Fibroblast of upper back skin (primary cell): ENCODE measurements around the gene CNP.
"Not testable (repeated sequence)": the region's sequence is repeated elsewhere in the genome, so short reads cannot be mapped to it uniquely, and the experiment has no call there.

ENCODE experiments used
- DNase-seq: peaks from one replicate; pipeline ENCODE4 v3.0.0-alpha.2; 2013

CNP gene

DNA sequence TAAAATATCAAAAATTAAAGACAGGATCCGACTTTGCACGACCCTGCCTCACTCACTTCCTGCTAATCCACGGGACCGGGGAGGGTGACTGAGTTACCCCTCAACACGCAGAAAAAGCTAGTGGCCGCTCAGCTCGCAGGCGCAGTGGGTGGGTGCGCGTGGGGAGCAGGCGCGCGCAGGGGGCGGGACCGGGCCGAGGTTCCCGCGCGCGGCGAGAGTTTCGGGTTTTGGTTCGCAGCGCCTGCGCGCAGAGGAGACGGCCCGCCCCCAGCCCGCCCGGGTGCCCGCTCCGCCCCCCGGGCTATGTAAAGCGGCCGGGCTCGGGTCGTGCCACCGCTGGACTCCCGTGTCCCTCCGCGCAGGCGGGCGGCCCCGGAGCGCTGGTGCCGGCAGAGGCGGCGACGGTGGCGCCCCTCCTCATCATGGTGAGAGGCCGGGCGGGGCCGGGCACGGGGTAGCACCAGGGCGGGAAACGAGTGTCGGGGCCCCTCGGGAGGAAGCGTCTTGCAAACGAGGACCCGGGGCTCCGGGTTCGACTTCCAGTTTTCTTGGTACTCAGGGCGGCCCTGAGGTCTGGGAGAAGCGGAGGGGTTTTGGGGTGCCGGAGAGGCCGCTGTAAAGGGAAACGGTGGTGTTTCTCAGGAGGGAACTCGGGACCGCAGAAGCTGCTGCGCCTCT lies at the start of gene CNP:
Gene CNP, plus strand, starts transcription at position 333 of the 678 bp plus-strand sequence. Its CDS starts 90 bp downstream, at position 423.
- peak; percentile 87 for DNase-seq

DNA sequence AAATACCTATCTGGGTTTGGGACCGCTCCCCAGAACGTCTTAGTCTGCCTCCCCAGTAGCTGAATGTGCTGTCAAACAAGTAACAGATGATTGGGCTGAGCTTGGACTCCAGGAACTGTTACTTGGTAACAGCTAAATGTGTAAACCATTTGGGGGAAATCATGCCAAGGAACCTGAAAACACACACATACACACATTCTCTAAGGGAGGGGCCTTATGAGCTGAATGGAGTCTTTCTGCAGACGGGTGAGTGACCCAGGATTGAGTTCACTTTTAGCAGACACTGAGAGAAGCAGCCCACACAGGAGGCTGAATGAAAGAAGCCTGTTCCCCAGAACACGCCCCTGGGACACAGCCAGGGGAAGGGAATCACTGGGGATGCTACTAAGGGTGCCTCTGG lies 49.4 kb upstream of the CNP start:
- peak; percentile 63 for DNase-seq

DNA sequence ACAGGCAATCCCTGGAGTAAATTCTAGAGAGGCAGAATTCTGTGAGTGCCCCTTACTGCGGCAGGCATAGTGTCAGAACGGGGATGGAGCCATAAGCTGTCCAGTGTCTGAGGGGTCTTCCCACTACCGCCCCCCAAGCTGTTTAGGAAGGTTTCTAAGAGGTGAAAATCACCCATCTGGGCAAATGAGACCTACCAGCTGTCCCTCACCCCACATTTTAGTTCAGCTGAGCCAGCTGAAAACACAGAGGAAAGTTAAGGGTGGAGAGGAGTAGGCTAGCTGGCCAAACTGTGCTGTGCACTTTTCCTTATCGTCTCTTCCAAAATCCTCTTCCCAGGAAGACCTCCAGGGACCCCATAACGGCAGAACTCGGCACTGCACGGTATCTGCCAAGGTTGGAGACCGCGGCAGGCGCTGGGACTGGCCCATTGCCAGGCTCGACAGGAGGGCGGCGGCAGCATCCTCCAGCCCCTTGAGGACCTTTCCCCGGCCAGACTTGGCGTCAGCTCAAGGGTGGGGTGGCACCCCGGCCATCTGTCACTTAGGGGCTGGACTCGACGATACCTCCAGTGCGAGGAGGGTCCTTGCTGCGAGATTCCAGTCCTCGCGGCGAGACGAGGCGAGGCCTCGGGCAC lies 48.8 kb upstream of the CNP start:
- peak; percentile 43 for DNase-seq

DNA sequence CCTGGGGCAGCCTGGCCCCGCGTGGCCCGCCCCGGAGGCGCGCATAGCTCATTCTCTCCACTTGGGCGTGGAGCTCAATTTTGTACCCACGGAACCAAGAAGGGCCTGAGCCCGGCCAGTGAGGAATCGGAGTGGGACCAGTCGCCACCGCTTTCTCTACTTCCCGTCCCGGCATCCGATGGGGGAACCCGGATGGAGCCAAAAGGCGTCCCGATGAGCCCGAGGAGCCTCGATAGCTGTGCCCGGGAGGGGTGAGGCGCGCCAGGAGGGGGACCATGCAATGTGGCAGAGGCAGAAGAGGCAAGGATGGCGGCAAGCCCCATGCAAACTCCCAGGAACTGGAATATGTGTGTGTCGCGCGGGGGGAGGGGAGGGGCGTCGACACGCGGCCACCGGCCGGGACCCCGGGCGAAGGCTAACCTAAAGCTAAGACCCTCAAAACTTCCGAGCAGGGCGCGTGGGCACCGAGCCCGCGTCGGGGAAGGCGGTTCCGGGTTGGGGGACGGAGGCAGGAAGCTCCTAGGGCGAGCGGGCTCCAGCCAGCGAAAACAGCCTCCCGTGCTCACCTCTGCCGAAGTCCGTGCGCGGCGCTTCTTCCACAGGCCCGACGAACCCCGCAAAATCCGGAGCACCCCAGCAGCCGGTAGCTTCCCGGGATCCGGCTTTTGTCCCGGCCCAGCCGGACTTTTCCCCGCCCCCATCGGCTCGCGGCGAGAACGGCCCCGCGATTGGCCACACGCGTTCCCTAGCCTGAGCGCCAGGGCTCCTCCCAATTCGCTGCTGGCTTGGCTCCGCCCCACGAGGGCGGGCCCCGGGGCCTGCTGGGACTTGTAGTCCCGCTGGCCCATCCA lies 48.1 kb upstream of the CNP start, which contains the start of gene ACLY:
Gene ACLY, minus strand, starts transcription at position 638 of the 851 bp plus-strand sequence. CDS start 5,078 bp downstream, outside the sequence.
- peak; percentile 97 for DNase-seq

DNA sequence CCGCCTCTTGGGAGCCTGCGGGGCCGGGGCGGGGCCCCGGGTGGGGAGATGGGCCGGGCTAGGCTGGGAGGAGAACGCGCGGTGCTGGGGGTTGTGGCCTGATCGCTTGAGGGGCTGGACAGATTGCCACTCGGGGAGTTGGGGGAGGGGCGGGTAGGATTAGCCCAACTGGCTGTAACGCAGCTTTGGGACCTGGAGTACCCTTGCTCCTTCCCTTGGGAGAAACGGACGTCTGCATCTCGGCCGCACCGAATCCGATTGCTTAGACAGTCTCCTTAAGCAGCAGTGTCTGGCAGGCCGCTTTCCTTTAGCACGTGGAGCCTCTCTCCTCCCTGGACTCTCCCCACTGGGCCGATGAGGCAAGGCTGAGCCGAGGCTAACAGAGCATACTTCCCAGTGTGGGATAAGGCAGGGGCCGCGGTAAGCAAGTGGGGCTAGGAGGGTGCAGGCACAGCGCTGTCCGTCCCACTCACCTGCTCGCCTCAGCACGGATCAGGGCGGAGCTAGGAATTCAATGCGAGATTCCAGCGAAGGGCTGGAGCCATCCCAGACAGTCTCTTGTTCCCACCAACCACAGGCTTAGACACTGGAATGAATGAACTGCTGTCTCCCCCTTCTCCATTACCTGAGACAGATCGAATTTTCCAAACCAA lies 47.3 kb upstream of the CNP start:
- DNase-seq = no peak

DNA sequence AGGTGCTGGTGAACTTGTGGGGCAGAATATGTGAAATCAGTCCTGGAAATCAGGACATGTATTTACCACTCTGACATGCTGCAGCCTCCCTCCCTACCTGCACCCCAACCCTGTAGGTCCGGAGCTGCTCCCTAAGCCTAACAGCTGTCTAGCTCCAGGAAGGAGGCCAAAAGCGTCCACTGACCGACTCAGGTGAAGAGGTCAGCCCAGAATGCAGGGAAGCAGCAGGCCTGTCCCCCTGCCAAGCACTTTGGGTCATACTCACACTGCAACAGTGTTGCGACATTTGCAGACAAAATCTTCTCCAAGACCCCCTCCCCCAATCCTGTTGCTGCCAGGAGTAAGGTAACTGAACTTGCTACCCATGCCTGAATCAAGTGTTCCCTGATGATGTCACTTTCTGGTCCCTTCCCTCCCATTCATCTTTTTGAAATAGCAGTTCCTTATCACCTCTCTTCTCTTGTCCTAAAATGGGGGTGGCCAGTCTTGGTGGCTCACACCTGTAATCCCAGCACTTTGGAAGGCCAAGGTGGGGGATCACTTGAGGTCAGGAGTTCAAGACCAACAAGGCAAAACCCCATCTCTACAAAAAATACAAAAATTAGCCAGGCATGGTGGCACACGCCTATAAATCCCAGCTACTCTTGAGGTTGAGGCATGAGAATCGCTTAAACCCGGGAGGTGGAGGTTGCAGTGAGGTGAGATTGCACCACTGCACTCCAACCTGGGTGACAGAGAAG lies 46.6 kb upstream of the CNP start:
- peak; percentile 48 for DNase-seq

DNA sequence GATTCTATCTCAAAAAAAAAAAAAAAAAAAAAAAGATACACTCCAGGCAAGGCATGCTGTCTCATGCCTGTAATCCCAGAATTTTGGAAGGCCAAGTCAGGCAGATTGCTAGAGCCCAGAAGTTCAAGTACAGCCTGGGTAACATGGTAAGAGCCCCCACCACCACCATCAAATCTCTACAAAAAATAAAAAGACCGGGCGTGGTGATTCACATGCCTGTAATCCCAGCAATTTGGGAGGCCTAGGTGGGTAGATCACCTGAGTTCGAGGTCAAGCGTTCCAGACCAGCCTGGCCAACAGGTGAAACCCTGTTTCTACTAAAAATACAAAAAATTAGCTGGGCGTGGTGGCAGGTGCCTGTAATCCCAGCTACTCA lies 46.0 kb upstream of the CNP start:
- no peak for DNase-seq

DNA sequence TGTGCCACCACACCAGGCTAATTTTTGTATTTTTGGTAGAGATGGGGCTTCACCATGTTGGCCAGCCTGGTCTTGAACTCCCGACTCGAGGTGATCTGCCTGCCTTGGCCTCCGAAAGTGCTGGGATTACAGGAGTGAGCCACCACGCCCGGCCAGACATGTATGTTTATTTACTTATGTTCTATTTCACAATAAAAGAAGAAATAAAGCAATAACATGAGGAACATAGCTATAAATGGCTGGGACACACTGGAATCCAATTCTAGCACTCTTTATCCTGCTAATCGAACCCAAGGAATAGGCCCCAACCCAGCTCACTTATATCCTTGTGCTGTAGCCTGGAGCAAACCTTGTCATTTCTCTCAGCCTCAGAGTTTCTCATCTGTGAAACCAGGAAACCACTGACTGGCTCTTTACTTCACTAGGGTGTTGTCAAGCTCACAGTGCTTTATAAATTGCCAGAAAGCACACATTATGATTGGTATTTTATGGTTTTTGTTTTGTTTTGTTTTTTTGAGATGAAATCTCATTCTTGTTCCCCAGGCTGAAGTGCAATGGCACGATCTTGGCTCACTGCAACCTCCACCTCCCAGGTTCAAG lies 40.5 kb upstream of the CNP start:
- no peak for DNase-seq

DNA sequence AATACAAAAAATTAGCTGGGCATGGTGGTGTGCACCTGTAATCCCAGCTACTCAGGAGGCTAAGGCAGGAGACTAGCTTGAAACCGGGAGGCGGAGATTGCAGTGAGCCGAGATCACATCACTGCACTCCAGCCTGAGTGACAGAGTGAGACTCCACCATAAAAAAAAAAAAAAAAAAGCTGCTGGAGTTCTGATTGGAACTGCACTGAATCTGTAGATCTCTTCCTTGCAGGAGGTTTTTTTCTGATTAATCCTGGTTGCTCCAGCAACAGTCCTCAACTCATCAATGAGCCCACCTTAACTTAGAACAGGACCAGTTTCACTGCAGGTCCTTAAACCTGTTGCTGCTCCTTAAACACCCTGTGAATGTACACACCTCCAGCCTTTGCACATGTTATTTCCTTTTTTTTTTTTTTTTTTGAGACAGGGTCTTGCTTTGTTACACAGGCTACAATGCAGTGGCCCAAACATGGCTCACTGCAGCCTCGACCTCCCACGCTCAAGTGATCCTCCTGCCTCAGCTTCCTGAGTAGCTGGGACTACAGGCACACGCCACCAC lies 37.8 kb upstream of the CNP start:
- no peak for DNase-seq

DNA sequence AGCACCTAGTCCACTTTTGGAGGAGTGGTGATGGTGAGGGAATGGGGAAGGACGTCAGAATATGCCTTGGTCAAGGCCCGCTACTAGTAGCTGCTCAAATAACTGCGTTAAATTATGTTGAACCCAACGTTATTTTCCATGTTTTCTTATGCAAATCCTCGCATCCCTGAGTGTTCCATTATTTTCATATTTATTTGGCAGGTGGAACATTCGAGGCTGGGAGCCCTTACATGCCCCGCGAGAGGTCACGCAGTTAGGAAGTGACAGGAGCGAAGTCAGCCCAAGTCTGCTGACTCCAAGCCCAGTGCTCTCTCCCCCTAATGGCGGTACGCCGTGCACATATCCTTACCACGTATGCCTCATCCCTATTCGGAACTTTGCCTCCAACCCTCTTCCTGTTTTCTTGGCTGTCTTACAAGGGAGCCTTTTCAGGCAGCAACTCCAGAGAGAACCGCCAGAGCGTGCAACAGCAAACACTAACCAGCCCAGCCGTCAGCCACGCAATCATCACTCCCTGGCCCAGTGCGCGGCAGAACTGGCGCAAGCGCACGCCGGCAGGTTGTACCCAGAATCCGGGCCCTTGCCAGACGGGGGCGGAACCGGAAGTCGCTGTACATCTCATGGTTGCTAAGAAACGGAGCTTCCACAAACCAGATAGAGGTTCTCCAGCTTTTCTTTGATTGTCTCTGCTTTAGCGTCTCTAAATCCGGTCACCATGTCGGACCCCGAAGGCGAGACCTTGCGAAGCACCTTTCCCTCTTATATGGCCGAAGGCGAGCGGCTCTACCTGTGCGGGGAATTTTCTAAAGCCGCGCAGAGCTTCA lies 36.4 kb upstream of the CNP start, which contains the start of gene ODAD4:
Gene ODAD4, plus strand, starts transcription at position 609 of the 824 bp plus-strand sequence. Its CDS starts 107 bp downstream, at position 716.
- peak; percentile 98 for DNase-seq

DNA sequence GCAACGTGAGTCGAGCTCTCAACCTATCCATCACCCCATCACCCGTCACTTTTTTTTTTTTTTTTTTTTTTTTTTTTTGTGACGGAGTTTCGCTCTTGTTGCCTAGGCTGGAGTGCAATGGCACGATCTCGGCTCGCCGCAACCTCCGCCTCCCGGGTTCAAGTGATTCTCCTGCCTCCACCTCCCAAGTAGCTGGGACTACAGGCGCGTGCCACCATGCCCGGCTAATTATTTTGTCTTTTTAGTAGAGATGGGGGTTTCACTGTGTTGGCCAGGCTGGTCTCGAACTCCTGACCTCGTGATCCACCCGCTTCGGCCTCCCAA lies 35.8 kb upstream of the CNP start:
- not testable (repeated sequence) for DNase-seq

DNA sequence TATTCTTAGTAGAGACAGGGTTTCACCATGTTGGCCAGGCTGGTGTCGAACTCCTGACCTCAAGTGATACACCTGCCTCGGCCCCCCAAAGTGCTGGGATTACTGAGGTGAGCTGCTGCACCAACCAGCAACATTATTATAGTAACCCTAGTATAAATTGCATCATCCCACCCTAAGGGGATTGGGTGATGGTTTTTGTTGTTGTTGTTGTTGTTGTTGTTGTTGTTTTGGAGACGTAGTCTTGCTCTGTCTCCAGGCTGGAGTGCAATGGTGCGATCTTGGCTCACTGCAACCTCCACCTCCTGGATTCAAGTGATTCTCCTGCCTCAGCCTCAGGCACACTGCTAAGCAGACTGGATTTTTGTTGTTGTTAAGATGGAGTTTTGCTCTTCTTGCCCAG lies 34.9 kb upstream of the CNP start:
- not testable (repeated sequence) for DNase-seq

DNA sequence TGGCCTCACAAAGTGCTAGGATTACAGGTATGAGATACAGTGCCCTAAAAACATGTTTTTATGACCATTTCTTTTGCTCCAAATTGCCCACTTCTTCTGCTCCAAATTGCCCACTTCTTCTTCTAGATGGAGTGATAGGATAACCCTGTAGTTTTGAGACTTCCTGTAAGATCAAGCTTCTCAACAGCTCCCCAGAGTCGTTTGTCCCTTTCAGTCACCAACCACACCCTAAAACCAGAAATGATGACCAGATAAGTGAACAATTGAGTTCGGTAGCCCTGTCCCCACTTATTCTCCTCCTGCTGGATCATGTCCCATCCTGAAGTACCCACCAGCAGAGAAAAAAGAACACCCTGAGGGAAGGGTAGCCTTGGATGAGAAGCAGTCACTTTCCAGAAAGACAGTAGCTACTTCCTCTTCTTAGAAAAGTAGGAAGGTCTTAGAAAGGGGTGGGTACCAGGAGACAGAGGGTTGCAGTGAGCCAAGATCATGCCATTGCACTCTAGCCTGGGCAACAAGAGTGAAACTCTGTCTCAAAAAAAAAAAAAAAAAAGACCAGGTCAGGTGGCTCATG lies 33.7 kb upstream of the CNP start:
- DNase-seq = no peak

DNA sequence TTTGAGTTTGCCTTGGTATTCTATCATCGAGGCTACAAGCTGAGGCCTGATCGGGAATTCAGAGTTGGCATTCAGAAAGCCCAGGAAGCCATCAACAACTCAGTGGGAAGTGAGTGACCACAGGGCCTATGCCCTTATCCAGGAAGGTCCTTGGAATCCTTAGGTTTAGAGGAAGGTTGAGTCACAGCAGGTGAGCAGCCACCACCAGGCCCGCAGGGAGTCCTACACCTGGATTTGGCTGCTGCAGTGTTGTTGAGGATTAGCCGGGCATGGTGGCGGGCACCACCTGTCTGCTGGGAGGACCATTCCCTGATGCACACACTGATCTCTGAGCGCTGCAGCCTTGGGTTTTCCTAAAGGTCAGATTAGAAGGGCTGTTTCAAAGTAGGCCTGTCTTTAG lies 31.0 kb upstream of the CNP start:
- no peak for DNase-seq

DNA sequence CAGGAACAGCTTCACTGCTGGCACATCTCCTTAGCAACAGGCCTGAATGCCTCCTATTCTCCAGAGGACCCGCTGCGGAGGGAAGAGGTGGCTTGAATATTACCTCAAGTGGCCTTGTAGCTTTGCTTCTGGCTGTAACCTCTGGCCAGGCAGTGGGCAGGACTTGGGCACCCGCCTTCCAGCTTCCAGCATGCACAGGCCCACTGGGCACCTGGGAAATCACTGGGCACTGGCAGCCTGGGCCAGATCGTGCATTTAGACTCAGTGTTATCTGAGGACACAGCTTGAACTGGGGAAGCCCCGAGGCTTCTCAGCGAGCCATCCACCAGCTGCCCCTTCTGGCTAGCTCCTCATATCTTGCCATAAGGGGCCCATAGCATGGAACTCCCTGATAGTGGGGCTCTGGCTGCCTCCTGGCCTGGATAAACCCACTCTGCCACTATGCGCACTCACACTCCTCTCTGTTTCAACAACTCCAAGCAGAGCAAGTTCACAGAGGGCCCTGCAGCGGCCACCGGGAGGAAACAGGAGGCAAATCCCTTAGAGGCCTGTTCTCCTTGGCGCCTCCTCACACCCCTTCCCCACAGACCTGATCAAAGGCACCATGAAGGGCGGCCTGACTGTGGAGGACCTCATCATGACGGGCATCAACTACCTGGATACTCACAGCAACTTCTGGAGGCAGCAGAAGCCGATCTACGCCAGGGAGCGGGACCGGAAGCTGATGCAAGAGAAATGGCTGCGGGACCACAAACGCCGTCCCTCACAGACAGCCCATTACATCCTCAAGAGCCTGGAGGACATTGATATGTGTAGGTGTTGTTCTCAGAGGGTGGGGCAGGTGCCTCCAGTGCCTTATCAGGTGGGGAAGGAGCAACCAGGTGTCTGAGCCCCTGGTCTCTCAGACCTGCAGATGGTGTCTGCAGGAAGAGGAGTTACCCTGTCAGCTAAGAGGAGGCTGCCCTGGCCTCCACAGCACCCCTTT lies 28.3 kb upstream of the CNP start:
- DNase-seq = no peak

DNA sequence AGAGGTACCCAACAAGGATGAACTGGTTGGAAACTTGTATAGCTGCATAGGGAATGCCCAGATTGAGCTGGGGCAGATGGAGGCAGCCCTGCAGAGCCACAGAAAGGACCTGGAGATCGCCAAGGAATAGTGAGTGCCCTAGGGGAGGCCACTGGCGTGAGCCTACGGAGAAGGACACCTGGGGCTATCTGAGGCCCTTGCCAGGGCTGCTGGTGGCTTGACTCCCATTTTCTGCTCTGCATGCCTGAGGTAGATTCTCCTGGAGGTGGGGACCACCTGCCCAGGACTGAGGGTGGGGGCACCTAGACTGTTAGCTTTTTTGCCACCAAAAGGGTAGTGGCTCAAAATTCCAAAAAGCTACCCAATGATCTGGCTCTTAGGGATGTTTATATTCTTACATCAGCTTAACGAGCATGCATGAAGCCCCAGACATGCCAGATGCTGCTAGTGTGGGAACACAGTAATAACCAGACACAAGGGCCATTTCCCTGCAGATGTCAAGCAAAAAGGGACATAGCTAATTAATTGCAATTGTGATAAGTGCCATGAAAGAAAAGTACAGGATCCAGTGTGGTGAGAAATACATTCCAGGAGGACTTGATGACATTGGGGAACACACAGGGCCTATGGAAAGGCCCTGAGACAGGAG lies 27.4 kb upstream of the CNP start:
- DNase-seq = no peak

DNA sequence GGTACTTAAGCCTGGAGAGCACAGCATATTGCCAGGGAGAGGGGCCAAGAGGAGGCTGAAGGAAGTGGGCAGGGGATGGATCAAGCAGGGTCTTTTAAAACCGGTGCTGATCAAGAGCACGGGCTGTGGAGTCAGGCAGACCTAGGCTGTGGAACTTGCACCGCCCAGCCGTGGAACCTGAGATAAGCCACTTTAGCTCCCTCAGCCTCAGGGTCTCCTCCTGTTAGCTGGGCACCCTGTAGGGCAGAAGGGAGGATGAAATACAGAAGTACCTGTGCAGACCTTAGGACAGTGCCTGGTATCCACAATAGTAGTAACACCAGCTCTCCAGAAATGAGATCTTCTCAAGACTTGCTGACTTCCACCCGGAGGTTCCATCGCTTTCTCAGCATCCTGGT lies 26.9 kb upstream of the CNP start:
- DNase-seq = no peak

DNA sequence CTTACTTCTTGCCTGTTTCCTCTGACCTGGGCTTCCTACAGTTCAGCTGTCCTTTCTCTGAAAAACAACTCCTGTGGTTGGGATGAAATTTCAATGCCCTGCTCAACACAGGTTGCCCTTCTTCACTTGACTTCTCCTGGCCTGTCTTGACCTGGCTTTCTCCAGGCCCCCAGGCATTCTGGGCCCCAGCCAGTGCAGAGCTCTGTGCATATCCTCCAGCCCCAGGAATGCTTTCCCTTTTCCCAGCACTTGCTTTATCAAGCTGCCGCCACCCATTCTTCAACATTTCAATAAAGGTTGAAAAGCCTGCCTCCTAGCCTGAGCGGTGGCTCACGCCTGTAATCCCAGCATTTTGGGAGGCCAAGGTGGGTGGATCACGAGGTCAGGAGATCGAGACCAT lies 25.4 kb upstream of the CNP start:
- DNase-seq = no peak
